Anterior cingulate cortex (tissue), 58 donors: ENCODE results near the gene TMCC1.

Experiments used
- DNase-seq, 58 donors: peaks; one replicate each; lab custom pipeline; 2025; lab: John Stamatoyannopoulos, UW

TMCC1 gene

DNA sequence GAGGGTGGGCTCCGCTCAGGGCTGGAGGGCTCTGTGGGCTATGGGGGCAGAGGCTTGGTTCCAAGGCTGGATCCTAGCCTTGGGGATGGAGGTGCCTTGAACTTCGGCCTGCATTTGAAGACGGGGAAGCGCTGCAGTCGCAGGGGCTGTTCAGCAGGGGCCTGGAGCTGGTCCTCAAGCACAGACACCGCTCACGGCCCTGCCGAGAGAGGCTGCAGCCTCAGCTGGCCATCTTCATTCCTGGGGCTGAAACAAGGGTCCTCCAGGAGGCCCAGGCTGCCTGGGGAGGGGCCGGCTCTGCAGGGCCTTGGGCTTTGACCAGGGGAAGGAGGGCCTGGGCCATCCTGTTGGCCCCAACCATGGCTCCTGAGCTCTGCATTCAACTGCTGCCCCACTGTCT, 261.5 kb downstream of the TMCC1 start:
- DNase-seq, result no peak

DNA sequence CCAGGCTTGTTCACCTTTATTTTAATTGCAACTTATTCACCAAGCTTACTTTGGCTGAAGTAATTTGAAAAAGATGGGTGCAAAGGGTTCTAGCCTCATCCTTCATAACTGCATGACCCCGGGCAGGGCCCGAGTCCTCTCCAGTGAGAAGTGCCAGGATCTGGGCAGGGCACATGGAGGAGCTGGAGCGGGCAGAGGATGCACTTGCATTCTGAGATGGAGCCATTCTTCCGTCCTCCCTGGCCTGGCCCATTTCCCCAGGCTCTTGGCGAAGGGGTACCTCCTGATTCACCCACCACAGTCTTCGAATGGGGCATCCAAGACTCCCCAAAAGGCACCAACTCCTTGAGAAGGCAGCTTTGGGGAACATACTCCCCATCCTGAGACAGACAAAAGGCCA, 264.5 kb downstream of the TMCC1 start:
- no peak for DNase-seq

DNA sequence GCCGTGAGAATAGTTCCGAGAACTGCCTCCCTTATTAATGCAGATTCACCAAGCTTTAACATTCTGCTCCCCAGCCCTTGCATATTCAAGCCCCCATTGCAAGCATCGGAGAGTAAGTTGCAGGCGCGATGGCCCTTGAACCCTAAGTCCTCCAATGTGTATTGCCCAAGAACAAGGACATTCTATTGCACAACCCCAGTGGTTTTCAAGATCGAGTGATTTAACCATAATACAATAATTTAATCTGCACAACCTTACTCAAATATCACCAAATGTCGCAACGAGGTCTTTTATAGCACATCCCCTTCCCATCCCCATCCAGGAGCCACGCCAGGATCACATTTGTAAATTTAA, 265.4 kb downstream of the TMCC1 start:
- no peak for DNase-seq

DNA sequence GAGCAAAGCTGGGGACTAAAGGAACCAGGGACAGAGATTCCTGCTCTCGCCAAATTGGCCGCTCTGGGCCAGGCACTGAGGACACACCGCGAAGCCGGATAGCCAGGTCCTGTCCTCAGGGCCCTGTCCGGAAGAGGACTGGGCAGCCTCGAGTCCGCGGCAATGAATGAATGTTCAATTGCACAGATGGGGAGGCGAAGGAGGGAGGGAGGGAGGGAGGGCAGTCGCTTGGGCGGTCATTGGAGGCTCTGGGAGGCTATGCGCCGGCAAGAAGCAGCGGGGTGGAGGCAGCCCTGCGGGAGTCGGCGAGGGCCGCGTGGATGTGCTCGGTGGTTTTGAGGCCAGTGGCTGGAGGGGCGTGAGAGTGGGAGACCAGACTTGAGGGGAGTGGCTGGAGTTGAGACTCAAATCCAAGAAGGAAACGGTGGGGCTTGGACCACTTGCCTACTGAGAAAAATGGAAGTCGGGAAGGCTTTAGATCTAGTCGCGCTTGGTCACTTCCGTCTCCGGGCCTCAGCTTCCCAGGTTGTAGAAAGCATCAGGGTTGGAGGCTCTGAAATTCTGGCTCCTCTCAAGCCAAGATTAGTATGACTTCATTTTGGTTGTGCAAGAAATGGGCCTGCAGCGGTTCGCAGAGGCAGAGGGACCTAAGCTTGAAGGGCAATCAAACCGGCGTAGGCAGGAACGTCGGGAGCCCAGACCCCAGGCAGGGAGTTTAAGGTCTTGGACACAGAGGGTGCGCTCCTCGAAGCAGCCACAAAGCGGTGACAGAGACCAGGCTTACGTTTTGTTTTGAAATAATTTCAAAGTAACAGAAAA, 266.0 kb downstream of the TMCC1 start:
- DNase-seq, result peak in 53 of 58 donors; percentile 30 to 81 (median 65)

DNA sequence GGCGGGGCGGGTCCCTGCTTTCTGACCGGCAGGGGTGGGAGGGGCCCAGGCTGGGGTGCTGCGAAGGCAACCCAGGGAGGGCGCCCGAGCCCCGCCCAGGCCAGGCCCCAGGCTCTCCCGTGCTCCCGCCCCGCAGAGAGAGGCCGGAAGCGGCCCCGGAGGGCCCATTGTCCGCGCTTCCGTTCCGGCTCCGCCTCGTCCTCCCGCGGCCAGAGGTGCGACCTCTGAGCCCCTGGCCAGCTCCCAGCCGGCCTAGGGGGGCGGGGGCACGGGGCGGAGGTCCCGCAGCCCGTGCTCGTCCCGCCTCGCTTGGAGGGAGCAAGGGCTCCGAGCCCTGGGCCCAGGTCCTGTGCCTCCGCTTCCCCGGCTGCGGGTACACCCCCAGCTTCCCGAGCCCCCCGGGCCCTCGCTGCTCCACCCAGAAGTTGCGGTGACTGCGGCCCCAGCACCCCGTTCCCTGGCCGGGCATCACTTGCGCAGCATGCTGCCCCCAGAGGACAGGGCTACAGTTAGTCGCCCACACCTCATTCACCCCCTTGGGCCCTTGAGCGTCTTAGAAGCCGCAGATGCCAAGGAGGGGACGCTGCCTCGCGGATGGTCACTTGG, 266.7 kb downstream of the TMCC1 start:
- DNase-seq, result peak in 51 of 58 donors; percentile 30 to 90 (median 61)

DNA sequence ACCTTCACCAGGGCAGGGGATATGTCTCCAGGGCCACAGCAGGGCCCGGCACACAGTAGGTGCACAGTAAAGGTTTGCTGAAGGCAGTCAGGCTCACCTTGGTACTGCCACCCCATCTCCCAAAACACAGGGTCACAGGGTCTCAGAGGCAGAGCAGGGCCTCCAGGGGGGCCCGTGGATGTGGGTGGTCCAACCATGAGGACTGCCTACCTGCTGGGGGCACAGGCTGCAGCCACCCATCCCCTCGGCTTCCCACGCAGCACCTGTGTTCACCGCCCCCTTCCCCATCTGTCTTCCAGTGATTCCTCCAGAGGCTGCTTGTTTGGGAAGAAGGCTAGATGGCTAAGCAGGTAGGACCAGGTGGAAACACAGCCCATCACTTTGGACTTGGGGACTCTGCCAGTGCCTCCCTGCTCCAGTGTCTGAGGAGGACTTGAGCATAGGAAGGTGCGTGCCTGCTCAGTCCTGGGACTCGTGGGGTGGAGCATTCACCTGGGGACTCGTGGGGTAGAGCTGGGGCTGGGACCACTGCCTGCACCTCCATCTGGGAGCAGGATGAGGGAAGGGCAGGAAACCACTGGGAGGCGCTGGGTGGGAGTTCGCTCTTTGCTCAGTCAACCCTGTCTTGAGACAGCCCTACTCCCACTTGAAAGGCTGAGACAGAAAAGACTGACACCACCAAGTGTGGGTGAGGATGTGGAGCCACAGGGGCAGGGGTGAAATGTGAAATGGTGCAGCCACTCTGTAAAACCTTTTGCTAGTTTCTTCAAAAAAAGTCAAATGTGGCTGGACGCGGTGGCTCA, 268.2 kb downstream of the TMCC1 start:
- no peak for DNase-seq

DNA sequence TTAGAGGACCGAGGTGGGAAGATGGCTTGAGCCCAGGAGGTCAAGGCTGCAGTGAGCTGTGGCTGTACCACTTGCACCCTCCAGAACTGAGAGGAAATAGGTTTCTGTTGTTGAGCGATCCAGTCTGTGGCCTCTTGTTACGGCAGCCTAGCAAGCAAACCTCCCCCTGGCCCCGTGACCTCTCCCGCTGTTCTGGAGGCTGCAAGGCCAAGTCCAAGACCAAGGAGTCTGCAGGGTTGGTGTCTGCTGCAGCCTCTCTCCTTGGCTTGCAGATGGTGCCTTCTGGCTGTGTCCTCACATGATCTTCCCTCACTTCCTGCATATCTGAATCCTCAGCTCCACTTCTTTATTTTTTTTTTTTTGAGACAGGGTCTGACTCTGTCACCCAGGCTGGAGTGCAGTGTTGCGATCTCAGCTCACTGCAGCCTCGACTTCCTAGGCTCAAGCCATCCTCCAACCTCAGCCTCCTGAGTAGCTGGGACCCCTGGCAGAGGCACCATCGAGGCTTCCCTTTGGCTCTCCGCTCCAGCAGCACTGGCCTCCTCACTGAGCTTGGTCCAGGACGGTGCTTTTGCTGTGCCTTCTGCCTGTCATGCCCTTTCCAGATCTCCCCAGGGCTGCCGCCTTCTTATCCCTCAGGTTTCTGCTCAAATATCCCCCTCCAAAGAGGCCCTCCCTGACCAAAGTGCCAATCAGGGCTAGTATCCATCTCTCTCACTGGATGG, 269.0 kb downstream of the TMCC1 start:
- DNase-seq, result no peak

DNA sequence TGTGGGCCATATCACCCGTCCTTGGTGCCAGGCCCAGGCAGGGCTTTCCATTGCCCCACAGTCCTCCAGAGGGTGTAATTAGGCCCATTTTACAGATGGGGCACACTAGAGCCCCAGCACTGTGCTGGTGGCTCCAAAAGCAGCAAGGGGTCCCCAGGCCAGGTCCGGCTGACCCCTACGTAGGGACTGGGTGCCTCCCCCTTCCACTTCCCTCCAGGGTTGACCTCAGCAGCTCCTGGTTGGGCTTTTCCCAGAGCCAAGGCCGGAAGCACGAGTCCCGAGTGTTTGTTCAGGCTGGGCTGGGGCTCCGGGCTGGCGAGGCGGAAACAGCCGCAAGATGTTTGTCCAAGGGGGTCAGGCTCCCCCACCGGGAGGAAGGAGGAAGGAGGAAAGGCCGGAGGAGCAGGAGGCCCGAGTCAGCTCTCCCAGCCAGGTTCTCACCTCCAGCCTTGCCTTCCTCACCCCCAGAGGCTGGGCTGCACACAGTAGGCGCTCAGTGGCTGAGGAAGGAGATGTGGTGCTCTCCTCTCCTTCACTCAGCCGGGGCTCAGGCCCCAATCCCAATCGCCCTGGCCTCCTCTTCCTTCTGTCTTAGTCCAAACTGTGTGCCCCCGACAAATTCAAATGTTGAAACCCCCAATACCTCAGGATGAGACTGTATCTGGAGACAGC, 269.9 kb downstream of the TMCC1 start:
- no peak for DNase-seq

DNA sequence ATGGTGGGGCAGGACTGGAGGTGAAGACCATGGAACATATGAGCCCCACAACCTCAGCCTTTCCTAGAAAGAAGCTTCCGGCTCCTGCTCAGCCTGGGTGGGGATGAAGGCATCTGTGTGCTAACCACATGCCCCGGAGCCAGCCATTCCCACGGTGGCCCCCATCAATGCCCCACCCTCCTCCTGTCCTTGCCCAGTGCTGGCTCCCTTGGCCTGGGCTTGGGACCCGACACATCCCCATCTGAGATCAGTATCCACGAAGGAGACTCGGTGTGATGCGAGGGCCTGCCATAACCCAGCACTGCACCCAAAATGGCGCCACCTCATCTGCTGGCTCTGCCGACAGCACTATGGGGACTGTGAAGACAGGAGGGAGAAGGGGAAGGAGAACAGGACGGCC, 270.6 kb downstream of the TMCC1 start:
- DNase-seq, result no peak

DNA sequence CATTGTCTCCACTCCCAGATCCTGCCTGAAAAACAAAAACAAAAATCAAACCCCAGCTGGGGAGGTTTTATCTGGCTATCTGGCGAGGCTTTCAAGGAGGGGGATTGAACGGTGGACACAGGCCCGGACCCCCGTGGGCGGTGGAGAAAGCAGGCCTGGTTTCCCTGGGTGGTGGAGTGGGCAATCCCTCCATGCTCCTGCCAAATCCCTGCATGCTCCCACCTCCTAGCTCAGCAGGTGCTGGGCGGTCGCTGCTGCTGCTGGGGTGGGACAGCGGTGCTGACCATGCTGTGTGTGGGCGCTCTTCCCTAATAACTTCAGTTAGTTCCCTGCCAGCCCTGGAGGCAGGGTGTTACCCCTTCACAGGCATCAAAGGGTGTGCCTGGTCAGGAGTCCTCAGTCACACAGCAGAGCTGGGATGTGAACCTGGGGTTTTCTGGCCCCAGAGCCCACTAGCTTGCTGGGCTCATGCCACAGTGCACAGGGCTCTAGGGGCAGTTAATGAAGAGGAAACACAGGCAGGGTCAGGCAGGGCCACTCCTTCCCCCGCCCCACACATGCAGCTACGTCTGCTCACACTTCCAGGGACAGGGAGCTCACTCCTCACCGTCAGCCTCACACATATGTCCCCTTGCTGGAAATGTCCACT, 271.2 kb downstream of the TMCC1 start:
- no peak for DNase-seq

DNA sequence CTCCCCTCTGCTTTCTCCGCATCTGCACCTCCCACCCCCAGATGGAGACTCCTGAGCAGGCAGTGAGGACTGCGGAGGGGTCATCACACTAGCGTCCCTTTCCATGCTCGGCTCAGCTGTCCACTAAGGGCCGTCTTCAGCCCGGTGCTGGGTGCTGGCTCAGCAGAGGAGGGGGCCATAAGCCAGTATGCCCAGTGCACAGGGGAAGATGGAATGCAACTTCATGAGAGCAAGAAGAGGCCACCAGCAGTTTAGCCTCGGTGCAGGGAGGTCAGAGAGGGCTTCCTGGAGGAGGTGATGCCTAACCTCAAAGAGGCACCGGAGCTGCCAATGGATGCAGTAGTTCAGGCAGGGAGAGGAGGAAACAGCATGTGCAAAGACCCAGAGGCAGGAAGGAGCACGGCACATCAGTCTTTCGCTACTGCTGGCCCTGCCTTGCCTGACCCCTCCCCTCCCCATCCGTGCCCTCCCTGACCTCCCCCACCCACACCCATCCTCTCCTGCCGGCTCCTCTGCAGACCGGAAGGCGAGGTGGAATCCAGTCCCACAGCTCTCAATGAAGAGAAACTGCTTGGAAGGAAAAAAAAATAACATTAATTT, 271.8 kb downstream of the TMCC1 start:
- DNase-seq, result no peak

DNA sequence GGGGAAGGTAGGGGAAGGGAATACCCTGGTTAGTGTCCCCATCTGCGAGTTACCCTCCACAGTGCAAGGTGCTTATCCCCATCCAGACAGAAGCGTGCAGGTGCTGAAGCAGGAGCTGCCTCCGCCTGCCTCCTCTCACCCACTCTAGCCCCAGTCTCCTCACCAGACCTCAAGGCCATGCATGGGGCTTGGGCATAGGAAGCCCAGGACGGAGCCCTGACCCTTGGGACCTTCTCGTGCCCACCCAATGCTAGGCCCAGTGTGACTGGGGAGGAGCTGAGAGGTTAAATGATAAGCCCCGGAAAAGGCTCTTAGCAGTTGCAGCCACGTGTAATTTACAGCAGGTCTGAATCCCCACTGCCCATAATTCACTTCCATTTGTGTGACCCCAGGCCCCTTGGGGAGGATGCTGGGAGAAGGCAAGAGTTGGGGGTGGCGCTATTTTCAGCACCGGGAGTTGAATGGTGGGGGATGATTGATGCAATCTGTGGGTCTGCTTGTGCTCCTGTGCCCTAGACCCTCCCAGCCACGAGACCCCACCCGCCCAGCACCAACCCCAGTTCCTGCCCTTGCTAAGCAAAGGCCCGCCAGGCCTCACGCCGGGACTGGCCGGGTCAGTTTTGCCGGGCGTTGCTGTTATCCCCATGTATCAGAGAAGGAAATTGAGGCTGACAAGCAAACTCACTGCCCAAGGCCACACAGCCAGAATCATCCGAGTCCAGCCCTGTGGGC, 272.5 kb downstream of the TMCC1 start:
- DNase-seq, result no peak

DNA sequence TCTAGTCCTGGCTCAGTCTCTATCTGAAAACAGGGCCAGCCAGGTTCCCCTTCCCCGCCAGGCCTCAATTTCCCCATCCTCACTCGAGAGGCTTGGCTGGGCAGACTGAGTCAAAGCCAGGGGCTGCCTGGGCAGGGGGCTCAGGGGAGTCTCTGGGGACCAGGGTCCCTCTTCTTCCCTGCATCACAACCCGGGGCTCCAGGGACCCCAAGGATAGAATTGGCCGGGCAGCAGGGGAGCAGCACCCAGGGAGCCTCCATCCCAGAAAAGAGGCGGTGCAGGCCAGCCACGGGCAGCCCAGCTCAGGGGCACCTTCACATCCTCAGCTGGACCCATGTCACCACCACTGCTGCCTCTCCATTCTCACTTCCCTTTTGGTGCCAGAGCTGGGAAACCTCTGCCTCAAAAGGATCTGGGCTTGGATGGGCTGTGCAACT, 273.8 kb downstream of the TMCC1 start:
- no peak for DNase-seq

DNA sequence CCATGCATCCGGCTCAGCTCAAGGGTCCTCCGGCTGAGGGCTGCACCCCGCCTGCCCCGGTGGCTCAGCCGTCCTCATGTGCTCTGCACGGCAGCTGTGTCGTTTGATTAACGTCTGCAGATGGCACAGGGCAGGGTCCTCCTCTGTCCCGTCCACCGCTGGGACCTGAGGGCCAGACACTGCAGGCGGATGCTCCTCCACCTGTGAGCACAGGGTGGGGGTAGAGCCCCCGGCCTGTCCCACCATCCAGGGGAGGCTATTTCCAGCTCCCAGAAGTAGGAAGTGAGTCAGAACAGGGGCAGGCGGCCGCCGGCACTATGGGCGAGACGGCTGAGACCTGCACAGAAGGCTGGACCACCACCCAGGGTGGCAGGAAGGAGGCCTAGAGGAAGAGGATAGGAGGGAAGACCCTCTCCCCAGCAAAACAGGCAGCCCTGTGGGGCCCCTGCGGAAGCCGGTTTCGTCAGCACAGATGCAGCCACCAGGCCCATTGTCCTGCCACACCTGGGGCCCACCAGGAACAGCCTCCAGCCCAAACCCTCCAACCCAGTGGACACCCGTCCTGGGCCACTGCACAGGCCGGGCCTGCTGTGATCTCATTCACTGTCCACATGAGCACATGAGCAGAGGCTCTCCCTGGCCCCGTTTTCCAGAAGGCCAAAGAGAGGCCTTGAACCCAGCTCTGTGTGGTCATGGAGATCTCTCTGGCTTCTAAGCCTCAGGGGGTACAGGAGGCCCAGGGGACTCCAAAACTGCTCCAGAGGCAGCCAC, 274.4 kb downstream of the TMCC1 start:
- no peak for DNase-seq

DNA sequence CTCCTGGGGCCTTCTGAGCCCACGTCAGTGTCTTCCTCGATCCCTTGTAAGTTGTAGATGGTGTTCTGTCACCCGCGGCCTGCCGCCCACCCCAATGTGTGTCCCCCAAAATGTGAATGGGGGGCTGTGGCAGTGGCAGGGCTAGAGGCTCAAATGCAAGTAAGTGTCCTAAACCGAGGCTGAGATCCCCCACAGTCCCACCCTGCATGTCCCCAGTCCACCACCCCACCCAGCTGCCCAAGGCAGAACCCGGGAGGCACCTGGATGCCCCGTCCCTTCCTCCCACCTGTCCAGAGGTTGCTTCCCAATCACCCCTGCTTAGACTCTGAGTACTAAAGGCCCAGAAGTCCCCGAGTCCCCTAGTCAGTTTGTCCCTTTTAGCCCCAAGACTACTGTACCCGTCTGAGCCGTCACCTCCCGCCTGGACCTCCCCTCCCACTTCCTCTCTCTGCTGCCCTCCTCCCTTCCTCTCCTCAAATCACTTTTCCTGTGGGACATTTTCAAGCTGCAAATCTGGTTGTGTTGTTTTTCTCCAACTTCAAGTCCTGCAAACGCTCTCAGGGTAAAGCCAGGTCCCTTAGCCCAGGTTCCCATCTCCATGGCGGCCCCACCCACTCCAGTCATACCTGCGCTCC, 275.2 kb downstream of the TMCC1 start:
- no peak for DNase-seq

DNA sequence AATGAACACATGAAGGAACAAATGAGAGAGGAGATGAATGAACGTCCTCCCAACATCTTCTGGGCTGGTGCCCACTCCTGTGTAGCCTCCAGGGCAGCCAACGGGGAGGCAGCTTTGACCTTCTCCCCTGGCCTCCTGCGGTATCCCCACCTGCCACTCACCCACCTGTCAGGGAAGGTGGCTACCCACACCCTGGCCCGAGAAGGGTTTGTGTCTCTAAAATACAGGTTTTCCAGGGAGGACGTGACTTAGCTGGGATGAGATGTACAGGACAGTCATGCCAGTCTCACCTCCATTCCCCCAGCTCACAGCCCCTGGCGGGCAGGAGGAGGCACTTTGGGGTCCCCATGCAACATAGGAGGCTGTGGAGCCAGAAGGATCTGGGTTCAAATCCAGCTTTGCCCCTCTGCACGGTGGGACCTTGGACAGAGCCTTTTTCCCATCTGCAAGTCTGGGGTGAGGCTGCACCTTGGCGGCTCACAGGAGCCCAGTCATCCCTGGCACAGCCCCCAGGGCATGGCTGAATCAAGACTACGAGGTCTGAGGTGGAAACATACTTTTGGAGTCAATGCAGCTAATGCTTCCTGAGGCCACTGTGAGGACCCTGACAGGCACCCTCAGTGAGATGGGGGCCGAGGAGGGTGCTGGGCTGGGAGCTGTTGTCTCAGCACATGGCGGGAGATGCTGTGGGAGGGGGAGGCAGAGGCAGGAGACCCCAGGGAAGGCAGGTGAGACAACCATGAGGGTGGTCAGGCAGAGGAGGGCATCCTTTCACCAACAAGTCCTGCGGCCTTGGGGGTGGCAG, 275.9 kb downstream of the TMCC1 start:
- DNase-seq, result no peak
